Peyer's patch (tissue), 4 donors: ENCODE results near the gene PANK1. TPM values are rescaled to one million over a fixed set of nuclear protein-coding genes. Genes with fewer than 3 reads are reported as not detected.

Experiments
- DNase-seq, 3 donors: peaks; one replicate each; pipeline ENCODE4 v3.0.0-alpha.2; 2017 to 2019
- H3K27ac ChIP-seq, 4 donors: fragments of 200-600 bp; sonication (generic); one replicate each; pipeline ENCODE4 v1.5.1; 2016 to 2019
- H3K27me3 ChIP-seq, 2 donors: fragments of 200-600 bp; sonication (generic); one replicate each; pipeline ENCODE4 v1.5.1; 2019
- H3K36me3 ChIP-seq, 3 donors: fragments of 200-600 bp; sonication (generic); one replicate each; pipeline ENCODE4 v1.5.1; 2016 to 2019
- H3K4me1 ChIP-seq, 4 donors: fragments of 200-600 bp; sonication (generic); one replicate each; pipeline ENCODE4 v1.5.1; 2016 to 2019
- H3K4me3 ChIP-seq, 4 donors: fragments of 200-600 bp; sonication (generic); 1 replicate in 3 of 4; 2 replicates in 1 of 4; pipeline ENCODE4 v1.5.1; 2016 to 2019; ENCODE audit warnings: mild to moderate bottlenecking in 1 of 4
- H3K9me3 ChIP-seq, 4 donors: fragments of 200-600 bp; sonication (generic); one replicate each; pipeline ENCODE4 v1.5.1; 2016 to 2019; ENCODE audit warnings: mild to moderate bottlenecking in 1 of 4
- CTCF ChIP-seq, 6 experiments: fragments of 450-650 bp in 4 of 6; fragments of 200-600 bp in 2 of 6; sonication (generic) in 1 of 6; IDR thresholded peaks; one replicate each; pipeline ENCODE4 v1.5.1; 2017 to 2019; ENCODE audit warnings: antibody characterized with exemption in 6 of 6, mild to moderate bottlenecking in 3 of 6, moderate library complexity in 1 of 6
- POLR2A ChIP-seq, 2 donors: fragments of 450-650 bp; IDR thresholded peaks; one replicate each; pipeline ENCODE4 v1.5.1; 2017; ENCODE audit warnings: antibody characterized with exemption in 2 of 2, mild to moderate bottlenecking in 2 of 2, moderate library complexity in 2 of 2
- total RNA-seq, 4 donors: library from RNA; depleted of rRNA; stranded (reverse); fragments of >200 nt; gene quantifications; one replicate each; pipeline ENCODE4 v1.1.0, GENCODE V29; 2016

Gene PANK1
- total RNA-seq, 4 donors from 2014 or later, result 22.3 to 45.9 (median 33.9) TPM

GRCh38 chr10:89684604-89685003, 39.6 kb upstream of the PANK1 start:
- TF ChIP-seq POLR2A (IDR thresholded peaks at IDR 0.05) (no peak), CTCF (IDR thresholded peaks at IDR 0.05) (no peak)
- Histone ChIP-seq H3K9me3 (no peaks in the 10 kb centered on the region), H3K27me3 (no peaks in the 10 kb centered on the region), H3K4me1 (no peaks in the 10 kb centered on the region), H3K27ac (no peak overlapping the region), H3K36me3 (no peaks in the 10 kb centered on the region), H3K4me3 (no peak overlapping the region)
- no peak for DNase-seq

DNA sequence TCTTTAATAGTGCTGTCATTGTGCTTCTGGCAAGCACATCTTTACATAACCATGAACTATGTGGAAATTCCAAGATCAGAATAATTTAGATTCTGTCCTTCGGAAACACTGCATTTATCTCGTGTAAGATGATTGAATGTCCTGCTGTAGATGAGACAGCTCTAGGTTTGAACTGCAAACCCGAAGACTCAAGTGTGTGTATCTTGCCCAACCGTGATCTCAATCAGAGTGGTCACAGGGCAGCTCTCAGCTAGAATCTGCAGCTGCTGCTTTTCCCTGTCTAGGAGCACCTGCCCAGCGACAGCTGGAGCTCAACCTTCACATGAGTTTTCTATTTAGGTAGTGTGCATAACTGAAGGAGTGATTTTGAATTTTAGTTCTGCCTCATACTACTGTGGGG, 38.8 kb upstream of the PANK1 start:
- no peaks in the 10 kb centered on the region for H3K27me3 ChIP-seq
- TF ChIP-seq POLR2A (IDR thresholded peaks at IDR 0.05) (no peak), CTCF (IDR thresholded peaks at IDR 0.05) (no peak)
- H3K4me1 ChIP-seq, result no peaks in the 10 kb centered on the region
- no peaks in the 10 kb centered on the region for H3K9me3 ChIP-seq
- no peak overlapping the region for H3K27ac ChIP-seq
- no peak for DNase-seq
- H3K4me3 ChIP-seq, result no peak overlapping the region
- H3K36me3 ChIP-seq, result no peaks in the 10 kb centered on the region

- no peaks in the 10 kb centered on the region for H3K36me3 ChIP-seq
Measured at GRCh38 chr10:89679986-89680385, 34.9 kb upstream of the PANK1 start.

GRCh38 chr10:89677341-89677740, 32.3 kb upstream of the PANK1 start:
- Histone ChIP-seq H3K4me1 (no peaks in the 10 kb centered on the region), H3K4me3 (no peak overlapping the region), H3K9me3 (no peaks in the 10 kb centered on the region), H3K27ac (no peak overlapping the region), H3K36me3 (no peaks in the 10 kb centered on the region), H3K27me3 (no peaks in the 10 kb centered on the region)
- DNase-seq, result no peak
- no peak for TF ChIP-seq CTCF (IDR thresholded peaks at IDR 0.05)
- no peak for TF ChIP-seq POLR2A (IDR thresholded peaks at IDR 0.05)

More at GRCh38 chr10:89679986-89680385, 34.9 kb upstream of the PANK1 start:
- Histone ChIP-seq H3K4me3 (no peak overlapping the region), H3K9me3 (no peaks in the 10 kb centered on the region), H3K27me3 (no peaks in the 10 kb centered on the region), H3K4me1 (no peaks in the 10 kb centered on the region), H3K27ac (no peak overlapping the region)
- TF ChIP-seq POLR2A (IDR thresholded peaks at IDR 0.05) (no peak), CTCF (IDR thresholded peaks at IDR 0.05) (no peak)
- DNase-seq, result no peak

DNA sequence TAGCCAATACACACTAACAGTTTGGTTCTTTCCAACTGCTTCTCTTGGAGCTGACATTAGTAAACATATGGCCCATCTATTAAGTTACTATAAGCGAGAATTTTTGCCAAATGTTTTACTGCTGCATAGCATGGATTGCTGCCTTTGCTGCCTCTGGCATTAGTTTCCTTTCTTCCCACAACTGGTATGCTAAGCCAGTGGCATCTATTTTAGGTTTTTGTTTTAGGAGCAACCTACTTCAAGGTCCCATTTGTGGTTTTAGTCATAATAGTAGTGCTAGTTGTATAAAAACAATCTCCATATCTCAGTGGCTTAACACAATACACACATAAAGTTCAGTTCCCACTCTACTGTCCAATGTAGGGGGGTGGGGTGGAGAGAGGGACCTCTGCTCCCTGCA, 25.9 kb upstream of the PANK1 start:
- Histone ChIP-seq H3K9me3 (no peaks in the 10 kb centered on the region), H3K36me3 (no peaks in the 10 kb centered on the region), H3K4me1 (no peaks in the 10 kb centered on the region), H3K4me3 (no peak overlapping the region), H3K27ac (no peak overlapping the region), H3K27me3 (no peaks in the 10 kb centered on the region)
- no peak for TF ChIP-seq CTCF (IDR thresholded peaks at IDR 0.05)
- no peak for TF ChIP-seq POLR2A (IDR thresholded peaks at IDR 0.05)
- no peak for DNase-seq

DNA sequence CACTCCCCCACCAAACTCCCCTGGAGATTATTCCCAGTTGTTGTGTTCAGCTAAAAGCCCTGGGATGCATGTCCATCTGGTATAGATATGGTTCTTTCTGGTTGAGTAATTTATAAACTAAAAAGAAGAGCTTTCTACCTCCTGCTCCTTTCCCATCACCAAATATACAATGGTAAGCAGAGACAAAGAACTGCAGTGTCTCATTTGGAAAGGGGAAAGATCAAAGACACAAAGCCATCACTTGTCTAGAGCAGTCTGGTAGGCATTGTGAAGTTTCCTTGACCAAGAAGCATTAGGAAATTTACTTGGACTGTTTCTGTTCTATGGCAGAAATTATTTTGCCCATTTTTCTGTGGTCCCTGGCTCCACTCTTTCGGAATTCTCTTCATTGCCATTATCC, 24.9 kb upstream of the PANK1 start:
- H3K27ac ChIP-seq, result no peak overlapping the region
- H3K27me3 ChIP-seq, result no peaks in the 10 kb centered on the region
- no peaks in the 10 kb centered on the region for H3K4me1 ChIP-seq
- H3K9me3 ChIP-seq, result no peaks in the 10 kb centered on the region
- TF ChIP-seq POLR2A (IDR thresholded peaks at IDR 0.05) (no peak), CTCF (IDR thresholded peaks at IDR 0.05) (no peak)
- H3K4me3 ChIP-seq, result no peak overlapping the region
- no peak for DNase-seq
- no peaks in the 10 kb centered on the region for H3K36me3 ChIP-seq
